Progenitor cell of endocrine pancreas (in vitro differentiated cells): ENCODE results near the gene SNUPN. TPM values are rescaled to one million over a fixed set of nuclear protein-coding genes. Genes with fewer than 3 reads are reported as not detected.

ENCODE experiments used
- DNase-seq: peaks from one replicate; pipeline ENCODE4 v3.0.0; 2021; ENCODE audit warnings: low spot score; ENCODE audit not compliant: unreplicated experiment
- H3K27ac Mint-ChIP-seq: 2 replicates; pipeline ENCODE4 v1.8.0; 2021; ENCODE audit warnings: mild to moderate bottlenecking, moderate library complexity, mixed read lengths
- H3K27me3 Mint-ChIP-seq: 2 replicates; pipeline ENCODE4 v1.8.0; 2021; ENCODE audit warnings: mixed read lengths
- H3K36me3 Mint-ChIP-seq: 2 replicates; pipeline ENCODE4 v1.8.0; 2022; ENCODE audit warnings: mixed read lengths; ENCODE audit not compliant: insufficient read depth
- H3K4me1 Mint-ChIP-seq: 2 replicates; pipeline ENCODE4 v1.8.0; 2021; ENCODE audit warnings: low read depth, mixed read lengths
- H3K4me3 Mint-ChIP-seq: 2 replicates; pipeline ENCODE4 v1.8.0; 2021; ENCODE audit warnings: low read depth, mild to moderate bottlenecking, moderate library complexity, mixed read lengths
- H3K9me3 Mint-ChIP-seq: 2 replicates; pipeline ENCODE4 v1.8.0; 2021; ENCODE audit warnings: low read depth, mixed read lengths
- total RNA-seq: library from RNA; stranded (reverse); gene quantifications from 2 replicates; pipeline ENCODE4 v1.2.1, GENCODE V29; 2021
- TF ChIP-seq, protein P1 (sequence below): fragments of 200-600 bp; sonication (generic); IDR thresholded peaks from one replicate; pipeline ENCODE4 v1.5.0; 2021; ENCODE audit warnings: antibody characterized with exemption, mild to moderate bottlenecking; ENCODE audit not compliant: unreplicated experiment

Gene SNUPN
- total RNA-seq, 1 donor from 2014 or later = 21.1 TPM

DNA sequence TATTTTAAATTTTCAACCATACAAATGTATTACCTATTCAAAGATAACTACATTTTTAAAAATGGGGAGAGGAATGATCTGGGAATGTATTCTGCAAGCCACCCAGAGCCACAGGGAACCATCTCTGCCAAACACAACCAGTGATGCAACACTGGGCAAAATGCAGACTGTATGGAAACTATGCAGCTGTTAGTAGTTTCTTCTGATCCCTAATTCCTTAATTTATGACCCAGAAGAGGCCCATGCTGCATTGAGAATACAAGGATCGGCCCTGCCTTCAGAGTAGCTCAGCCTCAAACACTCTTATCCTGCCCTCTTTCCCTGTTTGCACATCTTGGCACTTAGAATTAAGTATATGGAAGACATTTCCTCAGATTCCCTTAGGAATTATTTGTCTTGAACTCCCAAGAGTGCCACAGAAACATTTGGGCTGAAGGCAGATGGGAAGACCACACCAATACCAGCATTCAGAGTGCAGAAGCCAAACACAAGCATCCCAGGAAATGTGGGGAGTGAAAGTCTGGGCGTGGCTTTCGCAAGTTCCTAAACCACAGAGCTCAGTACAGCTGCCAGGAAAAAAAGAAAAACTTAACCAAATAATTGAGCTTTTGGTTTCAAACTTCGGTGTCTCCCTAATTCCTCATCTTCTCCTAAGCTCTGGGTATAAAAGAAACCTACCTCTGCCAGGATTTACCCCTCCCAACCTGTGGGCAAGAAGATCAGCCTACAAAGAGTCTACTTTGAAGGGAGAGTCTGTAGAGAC, 5.3 kb downstream of the SNUPN start:
- no peak overlapping the region for H3K27ac Mint-ChIP-seq
- no peaks in the 10 kb centered on the region for H3K4me1 Mint-ChIP-seq
- H3K27me3 Mint-ChIP-seq = no peaks in the 10 kb centered on the region
- H3K4me3 Mint-ChIP-seq = no peak overlapping the region
- no peaks in the 10 kb centered on the region for H3K9me3 Mint-ChIP-seq
- TF ChIP-seq, protein P1, sequence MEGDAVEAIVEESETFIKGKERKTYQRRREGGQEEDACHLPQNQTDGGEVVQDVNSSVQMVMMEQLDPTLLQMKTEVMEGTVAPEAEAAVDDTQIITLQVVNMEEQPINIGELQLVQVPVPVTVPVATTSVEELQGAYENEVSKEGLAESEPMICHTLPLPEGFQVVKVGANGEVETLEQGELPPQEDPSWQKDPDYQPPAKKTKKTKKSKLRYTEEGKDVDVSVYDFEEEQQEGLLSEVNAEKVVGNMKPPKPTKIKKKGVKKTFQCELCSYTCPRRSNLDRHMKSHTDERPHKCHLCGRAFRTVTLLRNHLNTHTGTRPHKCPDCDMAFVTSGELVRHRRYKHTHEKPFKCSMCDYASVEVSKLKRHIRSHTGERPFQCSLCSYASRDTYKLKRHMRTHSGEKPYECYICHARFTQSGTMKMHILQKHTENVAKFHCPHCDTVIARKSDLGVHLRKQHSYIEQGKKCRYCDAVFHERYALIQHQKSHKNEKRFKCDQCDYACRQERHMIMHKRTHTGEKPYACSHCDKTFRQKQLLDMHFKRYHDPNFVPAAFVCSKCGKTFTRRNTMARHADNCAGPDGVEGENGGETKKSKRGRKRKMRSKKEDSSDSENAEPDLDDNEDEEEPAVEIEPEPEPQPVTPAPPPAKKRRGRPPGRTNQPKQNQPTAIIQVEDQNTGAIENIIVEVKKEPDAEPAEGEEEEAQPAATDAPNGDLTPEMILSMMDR = no peak
- no peak for DNase-seq
- peaks cover 9% of the 10 kb centered on the region for H3K36me3 Mint-ChIP-seq

DNA sequence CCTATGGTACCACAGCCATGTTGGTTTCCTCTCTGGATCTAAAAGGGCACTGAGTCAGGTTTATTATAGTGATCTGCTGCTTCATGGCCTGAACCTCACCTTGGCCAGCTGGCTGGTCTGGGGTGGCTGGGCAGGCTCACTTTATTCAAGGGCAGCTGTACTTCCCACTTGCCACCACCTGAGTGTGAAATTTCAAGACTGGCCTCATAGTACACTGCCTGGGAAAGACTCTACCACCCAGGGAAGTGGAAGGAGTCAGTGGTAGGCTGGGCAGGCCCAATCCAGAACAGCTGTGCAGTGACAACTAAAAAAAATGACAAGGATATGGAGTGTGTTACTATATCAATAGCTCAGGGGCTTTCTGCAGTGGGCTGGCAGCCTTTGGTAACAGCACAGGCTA, 8.8 kb downstream of the SNUPN start:
- Mint-ChIP-seq H3K4me1 (no peaks in the 10 kb centered on the region), H3K27me3 (no peaks in the 10 kb centered on the region), H3K4me3 (no peak overlapping the region), H3K27ac (no peak overlapping the region), H3K36me3 (peaks cover 20% of the 10 kb centered on the region), H3K9me3 (no peaks in the 10 kb centered on the region)
- DNase-seq = no peak
- TF ChIP-seq, protein P1 = no peak

DNA sequence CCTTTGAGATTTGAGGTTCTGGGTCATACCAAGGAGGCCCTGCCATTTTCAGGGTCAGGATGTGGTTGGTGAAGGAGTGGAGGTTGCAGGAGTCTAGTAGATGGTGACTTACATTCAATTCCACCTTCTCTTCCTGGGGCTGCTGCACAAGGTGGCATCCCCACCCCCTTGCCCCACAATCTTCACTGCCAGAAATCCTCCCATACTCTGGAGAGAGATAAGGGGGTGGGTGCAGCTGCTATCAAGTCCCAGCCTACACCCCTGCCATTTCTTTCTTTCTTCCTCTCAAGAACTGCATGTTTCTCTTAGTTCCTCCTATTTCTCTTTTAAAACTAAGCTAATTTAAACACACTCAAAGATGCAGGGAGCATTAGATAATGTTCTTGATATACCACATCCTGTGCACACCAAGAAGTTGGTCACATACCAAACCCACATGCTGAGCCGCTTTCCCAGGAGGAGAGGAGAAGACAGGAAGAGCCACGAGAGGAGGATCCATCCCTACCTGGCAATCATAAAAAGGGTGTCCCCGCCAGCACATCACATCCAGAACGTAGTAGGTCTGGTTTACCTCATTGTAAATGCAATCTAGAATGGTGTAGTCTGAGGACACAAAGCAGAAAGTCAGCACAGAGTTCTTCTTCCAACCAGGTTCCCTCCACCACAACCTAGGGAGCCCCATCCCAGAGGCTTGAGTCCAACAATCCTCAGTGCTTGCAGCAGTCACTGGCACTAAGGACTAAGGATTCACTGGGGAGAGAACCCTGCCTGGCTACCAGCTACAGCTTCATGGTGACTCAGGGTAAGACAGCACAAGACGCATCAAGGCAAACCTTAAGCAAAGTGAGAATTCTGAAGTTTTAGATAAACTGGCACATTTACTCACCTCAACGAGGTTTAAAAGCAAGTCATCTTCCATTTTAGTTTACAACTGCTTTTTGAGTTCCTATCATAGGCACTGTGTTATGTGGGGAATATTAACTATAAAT, 18.5 kb downstream of the SNUPN start:
- no peak overlapping the region for H3K4me3 Mint-ChIP-seq
- H3K4me1 Mint-ChIP-seq = no peaks in the 10 kb centered on the region
- no peak for DNase-seq
- TF ChIP-seq, protein P1 = no peak
- H3K36me3 Mint-ChIP-seq = peaks cover 20% of the 10 kb centered on the region
- H3K27ac Mint-ChIP-seq = no peak overlapping the region
- H3K9me3 Mint-ChIP-seq = no peaks in the 10 kb centered on the region
- H3K27me3 Mint-ChIP-seq = no peaks in the 10 kb centered on the region

DNA sequence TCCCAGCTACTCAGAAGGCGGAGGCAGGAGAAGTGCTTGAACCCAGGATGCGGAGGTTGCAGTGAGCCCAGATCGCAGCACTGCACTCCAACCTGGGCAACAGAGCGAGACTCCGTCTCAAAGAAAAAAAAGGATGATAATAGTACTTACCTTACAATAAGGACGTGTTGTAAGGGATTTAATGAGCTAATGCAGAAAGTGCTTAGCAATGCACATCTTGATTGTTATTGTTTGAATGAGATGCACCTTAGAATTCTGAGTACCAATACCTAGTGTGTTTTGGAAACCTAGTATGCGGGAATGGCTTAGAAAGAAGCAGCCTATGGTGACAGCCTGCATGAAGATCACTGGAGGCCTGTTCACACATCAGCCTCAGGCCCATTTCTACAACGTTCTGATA, 19.5 kb downstream of the SNUPN start:
- Mint-ChIP-seq H3K27ac (no peak overlapping the region), H3K4me1 (no peaks in the 10 kb centered on the region), H3K36me3 (peaks cover 18% of the 10 kb centered on the region), H3K9me3 (no peaks in the 10 kb centered on the region), H3K27me3 (no peaks in the 10 kb centered on the region), H3K4me3 (no peak overlapping the region)
- no peak for DNase-seq
- TF ChIP-seq, protein P1 = no peak

DNA sequence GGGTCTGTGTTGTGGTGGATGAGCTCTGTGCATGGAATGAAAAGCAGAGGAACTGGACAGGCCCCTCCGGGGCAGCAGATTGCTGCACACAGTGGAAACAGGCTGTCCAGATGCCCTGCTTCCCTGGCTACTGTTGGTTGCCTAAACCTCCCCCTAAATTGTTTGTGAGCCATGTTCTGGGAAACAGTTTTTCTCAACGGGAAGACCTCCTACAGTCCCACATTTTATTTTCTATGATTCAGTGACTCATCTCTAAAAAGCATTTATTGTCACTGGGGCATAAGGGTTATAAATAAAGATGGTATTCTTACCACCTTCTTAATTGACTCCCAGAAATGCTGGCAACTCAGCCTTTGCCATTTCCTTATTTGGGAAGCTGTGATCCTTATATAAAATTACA, 26.1 kb downstream of the SNUPN start:
- DNase-seq = no peak
- no peaks in the 10 kb centered on the region for H3K27me3 Mint-ChIP-seq
- peaks cover 20% of the 10 kb centered on the region for H3K36me3 Mint-ChIP-seq
- TF ChIP-seq, protein P1 = no peak
- H3K27ac Mint-ChIP-seq = no peak overlapping the region
- no peaks in the 10 kb centered on the region for H3K9me3 Mint-ChIP-seq
- H3K4me1 Mint-ChIP-seq = peaks cover 14% of the 10 kb centered on the region
- no peak overlapping the region for H3K4me3 Mint-ChIP-seq
